Vagina (tissue), 2 donors: ENCODE results near the gene GLP2R.

Experiments used
- CTCF ChIP-seq, 3 experiments: fragments of 450-650 bp in 2 of 3; fragments of 200-600 bp in 1 of 3; sonication (generic) in 1 of 3; IDR thresholded peaks; one replicate each; pipeline ENCODE4 v1.5.1; 2017 to 2019; ENCODE audit warnings: antibody characterized with exemption in 3 of 3, mild to moderate bottlenecking in 2 of 3, moderate library complexity in 2 of 3
- POLR2A ChIP-seq, 2 donors: fragments of 450-650 bp; IDR thresholded peaks; one replicate each; pipeline ENCODE4 v1.6.1; 2017; ENCODE audit warnings: antibody characterized with exemption in 2 of 2, mild to moderate bottlenecking in 2 of 2, moderate library complexity in 2 of 2

GRCh38 chr17:9899280-9900043, 73.7 kb downstream of the GLP2R start:
- TF ChIP-seq CTCF (IDR thresholded peaks at IDR 0.05) = no peak
- no peak for TF ChIP-seq POLR2A (IDR thresholded peaks at IDR 0.05)
